SU-DHL-6 (cell line): ENCODE measurements around the gene SYPL2.

Source experiments
- H2AFZ ChIP-seq: fragments of 200-600 bp; sonication (generic); 2 replicates; pipeline ENCODE4 v1.6.1; 2014; ENCODE audit warnings: low read depth, mild to moderate bottlenecking, moderate library complexity, mixed read lengths, antibody characterized with exemption, low read length; ENCODE audit not compliant: severe bottlenecking
- H3F3A ChIP-seq: fragments of 200-600 bp; shearing (Covaris generic); 2 replicates; pipeline ENCODE4 v1.6.0; 2016; ENCODE audit warnings: antibody characterized with exemption, mild to moderate bottlenecking; ENCODE audit not compliant: insufficient read depth
- H3K27ac ChIP-seq: fragments of 200-600 bp; sonication (generic); 2 replicates; pipeline ENCODE4 v1.5.1; 2016; ENCODE audit warnings: low read depth, mild to moderate bottlenecking, low read length, moderate library complexity, mixed read lengths
- H3K27me3 ChIP-seq: fragments of 200-600 bp; sonication (generic), shearing (Covaris generic); 2 replicates; pipeline ENCODE4 v1.6.0; 2014; ENCODE audit warnings: mild to moderate bottlenecking, low read length
- H3K36me3 ChIP-seq: fragments of 200-600 bp; sonication (generic); 2 replicates; pipeline ENCODE4 v1.6.1; 2014; ENCODE audit warnings: mild to moderate bottlenecking, low read length, mixed read lengths
- H3K4me2 ChIP-seq: fragments of 300-600, 200-600 bp; shearing (Covaris generic), sonication (generic); 2 replicates; pipeline ENCODE4 v1.6.0; 2014; ENCODE audit warnings: low read length, low read depth, mild to moderate bottlenecking; ENCODE audit not compliant: poor library complexity, severe bottlenecking
- H3K4me3 ChIP-seq: fragments of 200-600 bp; sonication (generic); 2 replicates; pipeline ENCODE4 v1.5.1; 2014; ENCODE audit warnings: antibody characterized with exemption, low read length, mild to moderate bottlenecking, mixed read lengths; ENCODE audit not compliant: insufficient read depth, poor library complexity, severe bottlenecking
- H3K79me2 ChIP-seq: fragments of 200-600 bp; sonication (generic); 2 replicates; pipeline ENCODE4 v1.6.1; 2014; ENCODE audit warnings: mild to moderate bottlenecking, low read length, moderate library complexity; ENCODE audit not compliant: insufficient read depth
- H3K9ac ChIP-seq: fragments of 200-600 bp; sonication (generic); 2 replicates; pipeline ENCODE4 v1.7.0; 2014; ENCODE audit warnings: mild to moderate bottlenecking, low read length
- H3K9me2 ChIP-seq: fragments of 200-600 bp; sonication (generic); replicated peaks from 2 replicates; pipeline ENCODE4 v1.6.1; 2014; ENCODE audit warnings: low read length; ENCODE audit not compliant: insufficient read depth
- H3K9me3 ChIP-seq: fragments of 200-600 bp; sonication (generic); 2 replicates; pipeline ENCODE4 v1.6.1; 2014; ENCODE audit warnings: low read length, mixed read lengths; ENCODE audit not compliant: insufficient read depth
- H4K20me1 ChIP-seq: fragments of 200-600 bp; sonication (generic); 2 replicates; pipeline ENCODE4 v1.6.1; 2014; ENCODE audit warnings: low read depth, mild to moderate bottlenecking, antibody characterized with exemption, low read length, moderate library complexity, mixed read lengths
- EZH2phosphoT487 ChIP-seq: fragments of 200-600 bp; sonication (generic), shearing (Covaris generic); conservative IDR thresholded peaks from 2 replicates; pipeline ENCODE4 v1.6.1; 2018; ENCODE audit warnings: mild to moderate bottlenecking, antibody characterized with exemption, low read length, moderate library complexity, mixed read lengths
- TF ChIP-seq, protein P1 (sequence below): fragments of 200-600 bp; sonication (generic); IDR thresholded peaks from one replicate; pipeline ENCODE4 v1.5.1; 2017; ENCODE audit warnings: antibody characterized with exemption, mild to moderate bottlenecking, low read length, moderate library complexity; ENCODE audit not compliant: insufficient read depth, poor library complexity, severe bottlenecking

Gene SYPL2

GRCh38 chr1:109487261-109487660, 20.9 kb downstream of the SYPL2 start:
- no peaks in the 10 kb centered on the region for H4K20me1 ChIP-seq
- no peak overlapping the region for H3K4me3 ChIP-seq
- H3K36me3 ChIP-seq = no peaks in the 10 kb centered on the region
- H3K79me2 ChIP-seq = peaks cover 8% of the 10 kb centered on the region; the same call in 1 of the 2 replicates
- no peaks in the 10 kb centered on the region for H3F3A ChIP-seq
- no peaks in the 10 kb centered on the region for H3K27me3 ChIP-seq
- no peaks in the 10 kb centered on the region for H3K9me3 ChIP-seq
- no peak overlapping the region for H2AFZ ChIP-seq
- no peaks in the 10 kb centered on the region for H3K9me2 ChIP-seq
- H3K4me2 ChIP-seq = no peak overlapping the region
- H3K9ac ChIP-seq = no peak overlapping the region
- H3K27ac ChIP-seq = no peak overlapping the region
- TF ChIP-seq EZH2phosphoT487 = no peak
- TF ChIP-seq, protein P1, sequence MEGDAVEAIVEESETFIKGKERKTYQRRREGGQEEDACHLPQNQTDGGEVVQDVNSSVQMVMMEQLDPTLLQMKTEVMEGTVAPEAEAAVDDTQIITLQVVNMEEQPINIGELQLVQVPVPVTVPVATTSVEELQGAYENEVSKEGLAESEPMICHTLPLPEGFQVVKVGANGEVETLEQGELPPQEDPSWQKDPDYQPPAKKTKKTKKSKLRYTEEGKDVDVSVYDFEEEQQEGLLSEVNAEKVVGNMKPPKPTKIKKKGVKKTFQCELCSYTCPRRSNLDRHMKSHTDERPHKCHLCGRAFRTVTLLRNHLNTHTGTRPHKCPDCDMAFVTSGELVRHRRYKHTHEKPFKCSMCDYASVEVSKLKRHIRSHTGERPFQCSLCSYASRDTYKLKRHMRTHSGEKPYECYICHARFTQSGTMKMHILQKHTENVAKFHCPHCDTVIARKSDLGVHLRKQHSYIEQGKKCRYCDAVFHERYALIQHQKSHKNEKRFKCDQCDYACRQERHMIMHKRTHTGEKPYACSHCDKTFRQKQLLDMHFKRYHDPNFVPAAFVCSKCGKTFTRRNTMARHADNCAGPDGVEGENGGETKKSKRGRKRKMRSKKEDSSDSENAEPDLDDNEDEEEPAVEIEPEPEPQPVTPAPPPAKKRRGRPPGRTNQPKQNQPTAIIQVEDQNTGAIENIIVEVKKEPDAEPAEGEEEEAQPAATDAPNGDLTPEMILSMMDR = no peak

DNA sequence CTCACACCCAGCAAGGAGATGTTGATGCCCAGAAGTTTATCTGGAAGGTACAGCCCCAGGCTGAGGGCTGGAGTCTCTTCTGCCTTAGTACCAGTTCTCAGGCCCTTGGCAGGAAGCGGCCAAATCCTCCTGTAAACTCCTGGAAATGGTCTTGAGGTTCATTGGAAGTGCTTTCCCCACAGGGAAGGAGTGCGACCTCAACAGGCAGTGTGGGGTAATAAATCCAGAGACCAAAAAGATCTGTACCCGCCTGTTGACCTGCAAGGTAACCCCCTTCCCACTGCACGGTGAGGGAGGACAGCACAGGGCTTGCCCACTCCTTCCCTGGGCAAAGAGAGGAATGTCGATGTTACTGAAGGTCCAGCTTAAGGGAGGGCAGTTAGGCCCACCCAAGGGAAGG, 21.9 kb downstream of the SYPL2 start:
- Histone ChIP-seq H3K4me2 (no peak overlapping the region), H4K20me1 (no peaks in the 10 kb centered on the region), H3F3A (no peaks in the 10 kb centered on the region), H3K79me2 (peaks cover 8% of the 10 kb centered on the region; the same call in 1 of the 2 replicates), H3K27me3 (no peaks in the 10 kb centered on the region), H3K27ac (no peak overlapping the region), H3K36me3 (no peaks in the 10 kb centered on the region), H3K9ac (no peak overlapping the region), H3K9me3 (no peaks in the 10 kb centered on the region), H3K9me2 (no peaks in the 10 kb centered on the region), H2AFZ (no peak overlapping the region), H3K4me3 (no peak overlapping the region)
- no peak for TF ChIP-seq EZH2phosphoT487
- TF ChIP-seq, protein P1 = no peak

GRCh38 chr1:109488696-109489095, 22.4 kb downstream of the SYPL2 start:
- Histone ChIP-seq H4K20me1 (no peaks in the 10 kb centered on the region), H3K4me3 (no peak overlapping the region), H3K27me3 (no peaks in the 10 kb centered on the region), H2AFZ (no peak overlapping the region), H3K27ac (no peak overlapping the region), H3K79me2 (peaks cover 8% of the 10 kb centered on the region; the same call in 1 of the 2 replicates), H3K9ac (no peak overlapping the region), H3K4me2 (no peak overlapping the region), H3K9me2 (no peaks in the 10 kb centered on the region), H3K36me3 (no peaks in the 10 kb centered on the region), H3F3A (no peaks in the 10 kb centered on the region), H3K9me3 (no peaks in the 10 kb centered on the region)
- no peak for TF ChIP-seq EZH2phosphoT487
- TF ChIP-seq, protein P1 = no peak
